HK-2 (cell line): ENCODE measurements around the gene TMEM116.
A peak's percentile ranks its signal among the peaks of the same experiment; 100 is the strongest.
"Not testable (repeated sequence)": the region's sequence is repeated elsewhere in the genome, so short reads cannot be mapped to it uniquely, and the experiment has no call there.

Experiments used
- DNase-seq: peaks from one replicate; pipeline ENCODE4 v3.0.0-alpha.2; 2018; ENCODE audit not compliant: unreplicated experiment

TMEM116 gene

DNA sequence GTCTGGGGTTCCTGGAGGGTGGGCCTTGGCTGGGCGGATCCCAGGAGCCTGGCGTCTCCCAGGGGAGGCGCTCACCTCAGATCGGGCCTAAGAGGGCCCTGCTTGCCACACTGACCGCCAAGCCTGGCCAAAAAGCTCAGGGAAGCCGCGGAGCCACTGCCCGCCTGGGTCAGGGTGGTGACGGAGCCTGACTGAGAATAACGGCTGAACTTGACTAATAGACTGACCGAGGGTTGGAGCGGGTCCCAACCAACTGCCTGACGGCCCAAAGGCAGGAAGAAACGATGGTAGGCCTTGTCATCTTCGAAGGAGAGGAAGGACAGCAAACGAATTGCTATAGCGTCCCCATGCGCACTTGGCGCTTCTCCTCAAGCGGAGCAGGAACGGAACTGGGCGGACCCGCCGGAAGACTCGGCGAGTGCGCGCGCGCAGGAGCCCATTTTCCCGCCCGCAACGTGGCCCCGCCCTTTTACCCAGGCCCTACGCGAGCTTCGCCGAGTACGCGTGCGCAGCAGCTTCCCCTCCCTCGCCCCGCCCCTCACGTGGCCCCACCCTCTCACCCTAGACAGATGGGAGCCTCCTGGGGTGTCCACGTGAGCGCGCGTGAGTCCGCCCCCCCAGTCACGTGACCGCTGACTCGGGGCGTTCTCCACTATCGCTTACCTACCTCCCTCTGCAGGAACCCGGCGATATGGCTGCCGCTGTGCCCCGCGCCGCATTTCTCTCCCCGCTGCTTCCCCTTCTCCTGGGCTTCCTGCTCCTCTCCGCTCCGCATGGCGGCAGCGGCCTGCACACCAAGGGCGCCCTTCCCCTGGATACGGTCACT lies at the start of gene TMEM116, which contains the start of gene ERP29:
TSS of gene TMEM116 (minus strand) at position 391 of the 826 bp plus-strand sequence. CDS start 7,895 bp downstream, outside the sequence.
TSS of gene ERP29 (plus strand) at position 652 of the 826 bp plus-strand sequence. CDS start at position 692, 40 bp downstream.
- peak; percentile 100 for DNase-seq

DNA sequence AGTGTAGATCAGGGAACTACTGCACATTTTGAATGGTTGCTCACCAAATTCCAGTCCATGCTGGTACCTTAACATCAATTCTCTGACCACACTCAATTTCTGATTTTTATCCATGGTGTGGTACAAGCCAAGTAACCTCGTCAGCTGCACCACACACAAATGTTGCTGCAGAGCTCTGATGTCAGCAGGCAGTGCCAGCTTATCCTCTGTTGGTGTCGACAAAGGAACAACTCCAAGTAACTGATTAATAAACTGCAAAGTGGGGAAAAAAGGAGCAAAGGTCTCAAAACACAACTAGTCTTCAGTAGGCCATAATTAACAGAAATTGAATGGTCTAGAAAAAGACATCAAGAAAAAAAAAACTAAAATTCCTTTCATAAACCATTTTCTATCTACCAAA lies 48.2 kb upstream of the TMEM116 start:
- no peak for DNase-seq

DNA sequence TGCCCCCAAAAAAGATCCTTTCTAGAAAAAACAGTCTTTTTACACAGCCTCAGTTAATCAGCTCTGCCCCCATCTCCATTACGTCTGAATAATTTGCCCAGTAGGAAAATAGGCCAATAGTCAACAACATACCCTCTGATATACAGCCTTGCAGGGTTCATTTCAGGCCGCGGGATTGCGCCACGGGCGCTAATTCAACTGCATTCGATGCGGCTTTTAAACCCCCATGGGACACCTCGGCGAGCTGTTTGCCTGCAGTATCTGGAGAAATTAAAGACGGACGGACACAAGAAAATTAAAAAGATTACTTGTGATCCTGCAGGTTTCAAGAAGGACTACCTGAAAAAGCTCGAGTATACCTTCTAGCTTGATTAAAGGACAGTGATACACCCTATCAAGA lies 36.4 kb upstream of the TMEM116 start:
- DNase-seq: no peak

DNA sequence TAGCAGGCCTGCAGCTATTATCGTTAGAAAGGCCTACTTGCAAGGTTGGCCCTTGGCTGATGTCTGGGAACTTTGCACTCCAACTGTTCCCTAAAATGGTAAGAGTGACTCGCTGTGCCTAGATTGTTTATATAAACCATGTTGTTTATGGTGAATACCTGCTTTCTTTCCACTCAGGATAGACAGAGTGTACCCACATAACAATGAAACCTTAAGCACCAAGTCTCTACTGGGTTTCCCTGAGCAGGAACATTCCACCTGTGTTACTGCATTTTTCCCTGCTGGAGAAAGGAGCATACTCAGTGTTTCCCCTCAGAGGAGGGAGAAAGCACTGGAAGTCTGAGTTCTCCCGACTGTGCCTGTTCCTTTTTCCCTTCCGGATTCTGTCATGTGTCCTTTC lies 33.0 kb upstream of the TMEM116 start:
- no peak for DNase-seq

DNA sequence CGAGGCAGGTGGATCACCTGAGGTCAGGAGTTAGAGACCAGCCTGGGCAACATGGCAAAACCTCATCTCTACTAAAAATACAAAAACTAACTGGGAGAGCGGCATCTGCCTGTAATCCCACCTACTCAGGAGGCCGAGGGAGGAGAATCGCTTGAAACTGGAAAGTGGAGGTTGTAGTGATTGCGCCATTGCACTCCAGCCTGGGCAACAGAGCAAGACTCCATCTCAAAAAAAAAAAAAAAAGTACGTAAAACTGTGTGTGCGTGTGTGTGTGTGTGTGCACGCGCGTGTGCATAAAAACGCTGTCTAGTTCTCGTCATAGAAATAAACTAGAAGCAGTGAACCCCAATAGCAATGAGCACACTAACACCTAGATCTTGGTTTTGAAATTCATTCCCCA lies 23.6 kb upstream of the TMEM116 start:
- not testable (repeated sequence) for DNase-seq

DNA sequence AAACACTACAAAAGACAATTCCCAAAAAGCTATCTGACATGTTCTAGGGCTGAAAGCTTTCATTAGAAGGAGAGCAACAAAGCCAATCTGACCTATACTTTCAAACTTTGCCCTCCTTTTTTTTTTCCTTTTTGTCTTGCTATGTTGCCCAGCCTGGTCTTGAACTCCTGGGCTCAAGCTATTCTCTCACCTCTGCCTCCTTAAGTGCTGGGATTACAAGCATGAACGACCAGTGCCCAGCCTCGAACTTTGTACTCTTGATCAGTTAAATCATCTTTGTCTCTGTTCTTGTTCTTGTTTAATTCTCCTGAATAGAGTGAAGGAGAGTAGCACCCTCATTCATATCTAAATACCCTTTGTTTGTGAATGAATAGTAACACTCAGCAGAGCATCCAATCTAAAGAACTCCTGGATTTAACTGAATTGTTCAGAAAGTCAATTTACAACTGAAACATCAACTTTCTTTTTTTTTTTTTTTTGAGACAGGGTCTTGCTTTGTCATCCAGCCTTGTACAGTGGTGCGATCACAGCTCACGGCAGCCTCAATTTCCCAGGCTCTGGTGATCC lies 22.3 kb upstream of the TMEM116 start:
- DNase-seq: no peak

DNA sequence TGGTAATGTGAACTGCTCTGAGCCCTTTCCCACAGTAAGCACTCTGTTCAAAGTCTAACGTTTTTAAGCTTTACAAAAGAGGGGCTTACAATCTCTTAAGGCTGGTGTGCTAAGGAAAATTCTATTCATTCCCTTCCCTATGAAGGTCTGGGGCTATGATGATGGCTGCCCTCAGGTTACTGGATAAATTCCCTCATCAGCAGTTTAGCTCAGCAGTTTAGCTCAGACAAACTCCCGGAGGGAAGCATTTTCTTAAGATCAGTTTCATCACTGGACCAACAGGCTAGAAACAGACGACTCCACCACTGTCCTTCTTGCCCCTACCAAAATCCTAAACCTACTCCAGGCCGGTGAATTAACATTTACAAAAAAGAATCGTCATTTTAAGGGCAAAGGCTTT lies 19.3 kb upstream of the TMEM116 start:
- no peak for DNase-seq

DNA sequence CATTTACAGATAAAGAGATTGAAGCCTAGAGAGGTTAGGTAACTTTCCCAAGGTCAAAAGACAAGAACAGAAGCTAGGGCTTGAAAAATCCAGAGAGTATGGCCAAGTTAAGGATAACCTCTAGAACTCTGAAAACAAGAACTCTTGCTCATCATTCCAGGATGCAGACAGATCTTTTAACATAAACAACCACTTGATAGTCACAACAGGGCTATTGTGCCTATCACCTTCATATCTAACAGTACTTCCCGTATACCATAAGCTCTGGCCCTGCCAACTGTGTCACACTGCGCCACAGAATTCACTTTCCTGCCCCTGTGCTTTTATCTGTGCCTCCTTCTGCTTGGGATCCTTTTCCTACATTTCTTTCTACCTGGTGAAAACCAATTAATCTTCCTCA lies 18.5 kb upstream of the TMEM116 start:
- DNase-seq: no peak

DNA sequence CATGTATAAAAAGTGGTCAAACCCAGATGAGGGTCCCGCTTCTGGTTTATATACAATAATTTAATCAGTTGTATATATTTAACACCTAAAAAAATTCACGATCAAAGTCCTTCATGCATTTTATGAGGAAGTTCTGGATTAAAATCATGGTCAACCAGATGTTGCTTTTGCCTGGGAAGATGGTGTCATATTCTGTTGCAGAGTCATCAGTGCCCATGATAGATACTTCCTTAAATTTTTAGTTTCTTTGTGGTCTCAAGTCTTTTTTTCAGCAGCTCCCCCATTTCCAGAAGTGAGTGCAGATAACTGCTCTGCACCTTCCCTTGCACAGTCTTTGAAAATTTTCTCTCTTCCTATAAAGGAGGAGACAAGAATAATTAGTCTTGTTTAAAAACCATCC lies 16.3 kb upstream of the TMEM116 start:
- no peak for DNase-seq

DNA sequence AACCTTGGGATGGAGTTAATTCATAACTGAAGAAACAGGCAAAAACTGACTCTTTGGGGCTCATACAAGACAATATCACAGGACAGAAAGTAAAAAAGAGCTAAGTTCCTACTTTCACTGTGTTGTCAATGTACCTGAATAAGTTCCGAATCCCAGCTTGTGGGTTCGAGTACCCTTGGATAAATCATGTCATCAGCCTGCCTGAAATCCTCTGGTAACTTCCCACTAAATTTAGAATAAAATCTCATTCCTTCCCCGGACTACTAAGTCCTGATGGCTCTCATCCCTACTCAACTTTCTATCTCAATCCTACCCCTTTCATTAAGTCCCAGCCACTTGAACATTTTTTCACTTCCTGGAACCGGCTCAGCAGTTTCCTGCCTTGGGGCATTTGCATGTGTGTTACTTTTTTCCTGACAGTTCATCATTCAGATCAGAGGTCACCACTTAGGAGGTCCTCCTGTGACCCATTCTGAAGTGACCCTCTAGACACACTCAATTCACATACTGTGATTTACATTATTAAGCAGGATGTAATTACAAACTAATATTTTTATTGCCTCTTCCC lies 12.9 kb upstream of the TMEM116 start:
- DNase-seq: no peak

DNA sequence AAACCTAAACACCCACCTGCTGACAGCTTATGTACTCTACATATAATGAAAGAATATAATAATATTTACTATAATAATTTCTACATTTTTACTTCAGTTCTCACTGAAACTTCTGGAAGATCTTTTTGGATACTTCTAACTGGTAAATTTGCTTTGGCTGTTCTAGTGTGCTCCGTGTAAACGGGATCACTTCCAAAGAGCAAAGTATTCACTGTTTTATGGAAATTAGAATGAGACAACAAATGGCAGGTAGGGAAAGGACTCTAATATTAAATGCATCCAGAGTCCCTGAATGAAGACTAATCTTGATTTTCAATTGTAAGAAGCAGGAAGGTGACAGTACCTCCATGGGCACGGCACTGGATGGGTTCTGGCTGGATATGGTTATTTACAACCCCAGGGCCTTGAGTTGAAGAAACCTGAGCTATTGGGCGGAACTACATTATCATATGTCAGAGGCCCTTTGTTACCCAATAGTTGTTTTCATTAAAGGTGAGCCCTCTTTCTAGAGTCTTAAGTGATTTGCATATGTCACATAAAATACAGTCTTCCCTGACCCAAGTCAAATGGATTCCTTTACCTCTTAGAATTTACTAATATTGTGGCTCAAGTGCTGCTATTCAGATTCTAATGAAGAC lies 10.9 kb upstream of the TMEM116 start:
- DNase-seq: no peak

DNA sequence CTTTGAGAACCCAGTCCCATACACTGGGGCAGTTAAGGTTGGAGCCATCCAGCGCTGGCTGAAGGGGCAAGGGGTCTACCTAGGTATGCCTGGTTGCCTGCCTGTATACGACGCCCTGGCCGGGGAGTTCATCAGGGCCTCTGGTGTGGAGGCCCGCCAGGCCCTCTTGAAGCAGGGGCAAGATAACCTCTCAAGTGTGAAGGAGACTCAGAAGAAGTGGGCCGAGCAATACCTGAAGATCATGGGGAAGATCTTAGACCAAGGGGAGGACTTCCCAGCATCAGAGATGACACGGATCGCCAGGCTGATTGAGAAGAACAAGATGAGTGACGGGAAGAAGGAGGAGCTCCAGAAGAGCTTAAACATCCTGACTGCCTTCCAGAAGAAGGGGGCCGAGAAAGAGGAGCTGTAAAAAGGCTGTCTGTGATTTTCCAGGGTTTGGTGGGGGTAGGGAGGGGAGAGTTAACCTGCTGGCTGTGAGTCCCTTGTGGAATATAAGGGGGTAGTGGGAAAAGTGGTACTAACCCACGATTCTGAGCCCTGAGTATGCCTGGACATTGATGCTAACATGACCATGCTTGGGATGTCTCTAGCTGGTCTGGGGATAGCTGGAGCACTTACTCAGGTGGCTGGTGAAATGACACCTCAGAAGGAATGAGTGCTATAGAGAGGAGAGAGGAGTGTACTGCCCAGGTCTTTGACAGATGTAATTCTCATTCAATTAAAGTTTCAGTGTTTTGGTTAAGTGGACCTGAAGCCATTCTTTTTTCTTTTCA lies 9.5 kb upstream of the TMEM116 start:
- no peak for DNase-seq

DNA sequence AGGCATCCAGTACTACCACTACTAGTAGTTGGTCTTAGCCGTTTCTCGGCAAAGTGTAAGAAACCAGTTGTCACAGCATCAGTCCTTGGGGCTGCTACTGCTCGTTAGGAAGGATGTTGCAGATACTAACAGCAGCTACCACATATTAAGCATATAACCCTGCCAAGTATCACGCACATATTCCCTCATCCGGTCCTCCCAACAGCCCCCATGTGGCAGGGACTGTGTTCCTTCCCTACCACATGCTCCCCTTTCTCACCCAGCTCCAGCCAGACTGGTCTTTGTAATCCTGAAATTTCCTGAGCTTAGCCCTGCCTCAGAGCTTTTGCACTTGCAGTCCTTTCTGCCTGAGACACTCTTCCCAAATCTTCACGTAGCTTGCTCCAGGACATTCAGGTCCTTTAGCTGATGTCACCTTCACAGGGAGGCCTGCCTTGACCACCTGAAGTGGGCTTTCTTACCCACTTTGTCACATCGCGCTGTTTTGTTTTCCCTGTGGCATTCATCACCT lies 8.0 kb upstream of the TMEM116 start:
- DNase-seq: no peak

DNA sequence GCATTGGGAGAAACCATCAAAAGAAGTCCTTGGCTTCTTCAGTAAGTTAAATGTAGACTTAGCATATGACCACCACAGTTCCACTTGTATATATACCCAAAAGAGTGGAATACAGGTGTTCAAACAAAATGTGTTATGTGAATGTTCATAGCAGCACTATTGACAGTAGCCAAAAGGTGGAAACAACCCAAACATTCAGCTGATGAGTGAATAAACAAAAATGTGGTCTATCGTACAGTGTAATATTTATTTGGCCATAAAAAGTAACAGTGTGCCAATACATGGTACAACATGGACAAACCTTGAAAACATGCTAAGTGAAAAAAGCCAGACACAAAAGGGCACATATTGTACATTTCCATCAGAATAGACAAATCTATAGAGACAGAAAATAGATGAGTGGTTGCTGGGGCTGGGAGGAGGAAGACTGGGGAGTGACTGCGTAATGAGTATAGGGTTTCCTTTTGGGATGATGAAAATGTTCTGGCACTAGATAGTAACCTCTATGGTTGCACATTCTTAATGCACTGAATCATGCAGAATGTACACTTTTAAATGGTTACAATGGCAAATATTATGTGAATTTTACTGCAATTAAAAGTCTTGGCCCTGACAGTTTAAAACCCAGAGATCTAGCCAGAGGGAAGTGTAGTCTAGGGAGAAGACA lies 5.7 kb upstream of the TMEM116 start:
- no peak for DNase-seq

DNA sequence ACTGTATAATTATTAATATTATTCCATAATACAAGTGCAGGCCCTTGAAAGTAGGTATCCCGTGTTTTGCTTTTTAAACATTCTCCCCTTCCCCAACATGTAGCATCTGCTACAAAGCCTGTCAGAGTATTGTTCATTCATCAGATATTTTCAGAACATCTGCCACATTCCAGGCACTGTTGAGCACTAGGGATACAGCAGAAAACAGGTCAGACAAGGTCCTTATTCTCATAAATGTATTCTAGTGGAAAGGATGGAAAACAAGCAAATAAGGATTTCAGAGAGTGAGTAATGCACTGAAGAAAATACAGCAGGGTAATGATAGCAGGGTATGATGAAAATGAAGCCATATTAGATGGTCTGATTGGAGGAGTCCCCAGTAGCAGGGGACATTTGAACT lies 4.1 kb upstream of the TMEM116 start:
- DNase-seq: no peak

DNA sequence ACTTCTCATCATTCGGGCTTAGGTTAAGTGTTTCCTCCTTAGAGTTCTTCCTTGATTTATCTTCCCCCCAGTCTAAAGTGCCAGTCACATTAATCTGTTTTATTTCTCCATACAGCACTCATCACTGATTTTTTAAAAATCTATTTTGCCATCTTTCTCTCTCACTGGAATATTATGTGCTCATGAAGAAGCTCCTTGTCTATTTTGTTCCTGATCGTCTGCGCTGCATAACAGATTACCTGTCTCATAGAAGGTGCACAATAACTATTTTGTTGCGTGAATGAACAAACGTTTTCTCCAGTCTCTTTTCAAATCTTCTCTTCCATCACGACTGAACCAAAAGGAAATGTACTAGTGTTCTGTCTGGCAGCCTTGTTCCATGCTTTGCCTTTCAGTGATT lies 3.0 kb upstream of the TMEM116 start:
- DNase-seq: no peak

DNA sequence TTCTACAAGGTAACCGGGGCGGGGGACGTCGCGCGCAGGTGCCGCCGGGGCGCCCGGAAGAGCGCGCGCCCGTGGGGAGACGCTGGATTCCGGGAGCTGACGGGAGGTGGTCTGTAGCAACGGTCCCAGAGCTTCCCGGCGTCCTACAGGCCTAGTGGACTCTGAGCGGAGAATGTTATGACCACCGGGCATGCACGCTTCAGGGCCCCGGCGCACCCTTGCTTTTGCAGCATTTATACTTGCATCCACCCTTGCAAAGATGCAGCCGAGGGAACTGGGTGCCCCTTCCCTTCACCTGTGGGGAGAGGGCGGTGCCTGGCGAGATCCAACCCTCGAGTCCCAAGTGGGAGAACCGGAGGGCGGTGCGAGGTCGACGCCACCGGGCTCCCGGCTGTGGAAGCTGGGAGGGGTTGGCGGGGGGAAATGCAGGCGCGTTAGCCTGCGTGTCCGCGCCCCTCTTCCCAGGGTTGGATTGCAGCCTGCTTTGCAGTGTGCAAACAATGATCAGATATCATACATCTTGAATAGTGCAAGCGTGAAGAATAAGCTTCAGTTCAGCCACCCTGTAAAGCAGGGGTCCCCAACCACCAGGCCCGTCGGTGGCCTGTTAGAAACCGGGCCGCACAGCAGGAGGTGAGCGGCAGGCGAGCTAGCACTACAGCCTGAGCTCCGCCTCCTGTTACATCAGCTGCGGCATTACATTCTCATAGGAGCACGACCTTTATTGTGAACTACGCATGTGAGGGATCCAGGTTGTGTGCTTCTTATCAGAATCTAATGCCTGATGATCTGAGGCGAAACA lies 837 bp upstream of the TMEM116 start:
- peak; percentile 66 for DNase-seq

DNA sequence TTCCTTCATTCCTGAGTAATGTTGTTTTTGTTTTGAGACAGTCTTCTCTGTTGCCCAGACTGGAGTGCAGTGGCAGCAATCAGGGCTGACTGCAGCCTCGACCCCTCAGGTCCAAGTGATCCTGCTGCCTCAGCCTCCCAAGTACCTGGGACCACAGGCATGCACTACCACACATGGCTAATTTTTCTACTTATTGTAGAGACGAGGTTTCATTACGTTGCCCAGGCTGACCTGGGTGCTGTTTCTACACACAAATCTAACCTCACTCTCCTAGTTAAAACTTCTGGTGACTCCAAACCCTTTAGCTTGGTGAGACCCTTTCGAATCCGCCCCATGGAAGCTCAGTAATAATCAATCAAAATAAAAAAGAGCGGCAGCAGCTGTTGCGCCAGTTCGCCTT lies 1.3 kb downstream of the TMEM116 start:
- DNase-seq: no peak

DNA sequence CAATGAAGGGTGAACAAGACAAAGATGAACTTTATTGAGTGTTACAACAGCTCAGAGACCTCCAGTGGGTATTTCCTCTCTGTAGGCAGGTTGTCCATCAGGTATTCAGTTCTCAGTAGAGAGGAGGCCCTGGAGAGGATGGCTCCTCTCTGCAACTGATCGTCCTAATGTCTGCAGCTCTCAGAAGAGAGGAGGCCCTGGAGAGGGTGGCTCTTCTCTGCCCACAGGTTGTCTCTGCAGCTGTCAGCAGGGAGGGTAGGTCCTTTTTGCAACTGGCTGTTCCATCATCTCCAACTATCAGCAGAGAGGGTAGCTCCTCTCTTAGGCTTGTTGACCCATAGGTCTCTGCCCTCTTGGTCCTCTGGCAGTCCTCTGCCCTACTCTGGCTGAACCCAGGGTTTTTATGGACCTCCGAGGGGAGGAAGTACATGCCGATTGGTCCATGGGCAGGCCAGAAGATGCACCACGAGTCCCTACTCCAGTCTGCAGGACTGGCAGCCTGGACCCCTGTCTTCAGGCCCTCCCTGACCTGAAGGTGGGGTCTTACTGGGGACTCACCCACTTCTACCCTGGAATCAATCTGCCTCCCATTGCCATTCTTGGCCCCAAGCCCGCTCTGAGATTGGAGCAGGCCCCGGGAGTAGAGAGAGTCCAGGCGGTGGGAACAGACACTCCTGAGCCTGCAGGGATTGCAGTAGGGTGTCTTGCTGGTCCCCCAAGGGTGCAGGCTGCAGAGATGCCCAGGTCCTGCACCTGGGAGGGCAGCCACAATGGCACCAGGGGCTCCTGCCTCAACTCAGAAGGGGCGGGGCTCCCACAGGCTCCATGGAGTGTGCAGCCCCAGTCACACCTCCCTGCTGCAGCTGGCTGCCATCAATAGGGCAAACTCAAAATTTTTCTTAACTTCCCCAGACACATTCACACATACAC lies 2.3 kb downstream of the TMEM116 start:
- no peak for DNase-seq
